Fibroblast of lung (primary cell): ENCODE data around the gene PRRX1. TPM values are rescaled to one million over a fixed set of nuclear protein-coding genes. Genes with fewer than 3 reads are reported as not detected.

Experiments used
- DNase-seq, 2 donors: peaks; one replicate each; pipeline versions ENCODE4 v3.0.0 to v3.0.0-alpha.2; 2010; ENCODE audit warnings: low read depth in 2 of 2
- H2AFZ ChIP-seq: 2 replicates; pipeline ENCODE4 v1.5.1; 2012; ENCODE audit warnings: low read length, control low read depth, inconsistent platforms
- H3K27ac ChIP-seq: 2 replicates; pipeline ENCODE4 v1.5.1; 2011; ENCODE audit warnings: low read length, control low read depth; ENCODE audit not compliant: insufficient read depth
- H3K27me3 ChIP-seq: 2 replicates; pipeline ENCODE4 v1.5.1; 2011; ENCODE audit warnings: mild to moderate bottlenecking, low read length; ENCODE audit not compliant: control insufficient read depth, insufficient read depth
- H3K36me3 ChIP-seq: 2 replicates; pipeline ENCODE4 v1.5.1; 2011; ENCODE audit warnings: low read length; ENCODE audit not compliant: control insufficient read depth, insufficient read depth
- H3K4me1 ChIP-seq: 2 replicates; pipeline ENCODE4 v1.5.1; 2011; ENCODE audit warnings: low read length; ENCODE audit not compliant: control insufficient read depth, insufficient read depth; ENCODE audit errors: extremely low read depth
- H3K4me2 ChIP-seq: 2 replicates; pipeline ENCODE4 v1.5.1; 2011; ENCODE audit warnings: low read length, control low read depth; ENCODE audit not compliant: insufficient read depth; ENCODE audit errors: extremely low read depth
- H3K4me3 ChIP-seq, 4 experiments: fragments of 200-600 bp in 1 of 4; sonication (generic) in 1 of 4; replicated peaks in 1 of 4; 2 replicates each; pipeline ENCODE4 v1.5.1; 2011 to 2016; ENCODE audit warnings: low read length in 4 of 4, low read depth in 3 of 4, mild to moderate bottlenecking in 3 of 4, control low read depth in 2 of 4, inconsistent platforms in 1 of 4, mixed read lengths in 1 of 4; ENCODE audit not compliant: insufficient read depth in 1 of 4; ENCODE audit errors: control extremely low read depth in 1 of 4
- H3K79me2 ChIP-seq: 2 replicates; pipeline ENCODE4 v1.5.1; 2012; ENCODE audit warnings: mild to moderate bottlenecking, low read length, inconsistent platforms; ENCODE audit not compliant: control insufficient read depth, insufficient read depth
- H3K9ac ChIP-seq: 2 replicates; pipeline ENCODE4 v1.5.1; 2011; ENCODE audit warnings: mild to moderate bottlenecking, low read length, control low read depth; ENCODE audit not compliant: insufficient read depth
- H3K9me3 ChIP-seq: 2 replicates; pipeline ENCODE4 v1.5.1; 2012; ENCODE audit warnings: low read depth, low read length; ENCODE audit not compliant: control insufficient read depth, insufficient read depth
- H4K20me1 ChIP-seq: 2 replicates; pipeline ENCODE4 v1.5.1; 2011; ENCODE audit warnings: low read length; ENCODE audit not compliant: control insufficient read depth, insufficient read depth; ENCODE audit errors: extremely low read depth
- EZH2 ChIP-seq: IDR thresholded peaks from 2 replicates; pipeline ENCODE4 v1.5.1; 2012; ENCODE audit warnings: low read length, control low read depth, mild to moderate bottlenecking; ENCODE audit errors: missing control alignments
- polyA plus RNA-seq, 2 donors: library from polyadenylated mRNA; depleted of rRNA in 1 of 2; stranded (reverse) in 1 of 2; unstranded in 1 of 2; fragments of >200 nt; gene quantifications; 2 replicates each; pipeline ENCODE4 v1.2.1, GENCODE V29; 2011 to 2012; ENCODE audit warnings: missing spikeins in 1 of 2
- total RNA-seq: library from RNA; depleted of rRNA; stranded (reverse); fragments of >200 nt; gene quantifications from 2 replicates; pipeline ENCODE4 v1.2.1, GENCODE V29; 2014
- TF ChIP-seq, protein P1 (sequence below), 2 donors: IDR thresholded peaks in 1 of 2; conservative IDR thresholded peaks in 1 of 2; 1 replicate in 1 of 2; 2 replicates in 1 of 2; pipeline ENCODE4 v1.5.1; 2011 to 2012; ENCODE audit warnings: low read length in 2 of 2, control low read depth in 1 of 2, inconsistent platforms in 1 of 2, low read depth in 1 of 2, mild to moderate bottlenecking in 1 of 2

Gene PRRX1
- total and polyA plus RNA-seq, 2 donors (not counting 1 experiment from before 2014, with no cell fraction given), result 128 to 349 TPM

DNA sequence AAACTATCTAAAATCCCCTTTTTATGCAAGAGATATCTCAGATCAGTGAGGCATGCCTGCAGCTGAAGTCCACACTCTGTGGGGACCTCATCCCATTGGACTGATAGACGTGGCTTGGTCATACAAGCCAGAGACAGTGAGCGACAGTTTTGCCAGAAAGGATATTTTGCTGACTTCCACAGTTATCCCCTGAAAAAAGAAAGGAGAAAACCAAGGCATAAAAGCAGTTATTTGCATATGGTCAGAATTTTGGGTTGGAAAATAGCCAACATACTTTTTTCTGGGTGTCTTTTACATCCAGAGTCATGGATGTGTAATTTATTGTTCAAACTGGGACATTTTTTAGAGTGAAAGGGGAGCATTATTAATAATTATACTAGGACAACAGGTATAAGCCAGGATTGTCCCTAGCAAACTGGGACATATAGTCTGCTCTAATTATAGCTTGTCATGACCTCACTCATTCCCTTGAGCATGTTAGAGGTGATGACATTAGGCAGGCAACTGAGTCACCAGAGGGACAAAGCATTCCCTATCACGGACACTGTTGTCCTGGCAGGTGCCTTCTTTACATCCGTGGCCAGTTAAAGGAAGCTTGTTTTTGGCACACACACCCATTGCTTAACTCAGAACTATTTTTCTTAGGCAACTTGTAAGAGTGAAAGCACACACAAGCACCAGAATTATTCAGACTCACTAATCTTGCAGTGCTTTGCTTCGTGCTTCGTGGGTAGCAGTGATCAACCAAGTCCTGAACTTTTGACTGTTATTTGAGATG, 65.5 kb downstream of the PRRX1 start:
- Histone ChIP-seq H3K27me3 (no peaks in the 10 kb centered on the region), H3K4me2 (no peak overlapping the region), H4K20me1 (no peaks in the 10 kb centered on the region), H3K27ac (peak overlapping the region; percentile 49), H3K79me2 (no peaks in the 10 kb centered on the region), H3K9me3 (no peaks in the 10 kb centered on the region), H3K36me3 (peaks cover 7% of the 10 kb centered on the region), H3K4me1 (peaks cover 16% of the 10 kb centered on the region), H2AFZ (no peak overlapping the region), H3K4me3 (no peak overlapping the region), H3K9ac (no peak overlapping the region)
- TF ChIP-seq EZH2, result no peak
- TF ChIP-seq, protein P1, sequence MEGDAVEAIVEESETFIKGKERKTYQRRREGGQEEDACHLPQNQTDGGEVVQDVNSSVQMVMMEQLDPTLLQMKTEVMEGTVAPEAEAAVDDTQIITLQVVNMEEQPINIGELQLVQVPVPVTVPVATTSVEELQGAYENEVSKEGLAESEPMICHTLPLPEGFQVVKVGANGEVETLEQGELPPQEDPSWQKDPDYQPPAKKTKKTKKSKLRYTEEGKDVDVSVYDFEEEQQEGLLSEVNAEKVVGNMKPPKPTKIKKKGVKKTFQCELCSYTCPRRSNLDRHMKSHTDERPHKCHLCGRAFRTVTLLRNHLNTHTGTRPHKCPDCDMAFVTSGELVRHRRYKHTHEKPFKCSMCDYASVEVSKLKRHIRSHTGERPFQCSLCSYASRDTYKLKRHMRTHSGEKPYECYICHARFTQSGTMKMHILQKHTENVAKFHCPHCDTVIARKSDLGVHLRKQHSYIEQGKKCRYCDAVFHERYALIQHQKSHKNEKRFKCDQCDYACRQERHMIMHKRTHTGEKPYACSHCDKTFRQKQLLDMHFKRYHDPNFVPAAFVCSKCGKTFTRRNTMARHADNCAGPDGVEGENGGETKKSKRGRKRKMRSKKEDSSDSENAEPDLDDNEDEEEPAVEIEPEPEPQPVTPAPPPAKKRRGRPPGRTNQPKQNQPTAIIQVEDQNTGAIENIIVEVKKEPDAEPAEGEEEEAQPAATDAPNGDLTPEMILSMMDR (conservative IDR thresholded peaks at IDR 0.05 in 1 of 2, IDR thresholded peaks at IDR 0.05 in 1 of 2; ENCODE audit: low read depth in 1 of 2, low read length in 2 of 2), result no peak
- DNase-seq, result peak; percentile 53 to 65

- peak overlapping the region; percentile 49 for H3K27ac ChIP-seq
- no peak overlapping the region for H2AFZ ChIP-seq
- H3K9me3 ChIP-seq, result no peaks in the 10 kb centered on the region
- no peaks in the 10 kb centered on the region for H3K27me3 ChIP-seq
- H3K4me2 ChIP-seq, result no peak overlapping the region
- no peaks in the 10 kb centered on the region for H3K79me2 ChIP-seq
- no peak overlapping the region for H3K9ac ChIP-seq
- H3K36me3 ChIP-seq, result peaks cover 7% of the 10 kb centered on the region
- H4K20me1 ChIP-seq, result no peaks in the 10 kb centered on the region
- H3K4me3 ChIP-seq, result no peak overlapping the region
- H3K4me1 ChIP-seq, result peaks cover 16% of the 10 kb centered on the region
- DNase-seq, result no peak
- no peak for TF ChIP-seq EZH2
- TF ChIP-seq, protein P1 (conservative IDR thresholded peaks at IDR 0.05 in 1 of 2, IDR thresholded peaks at IDR 0.05 in 1 of 2; ENCODE audit: low read depth in 1 of 2, low read length in 2 of 2), result no peak
These were observed 66.1 kb downstream of the PRRX1 start for GRCh38 chr1:170730014-170730413.

DNA sequence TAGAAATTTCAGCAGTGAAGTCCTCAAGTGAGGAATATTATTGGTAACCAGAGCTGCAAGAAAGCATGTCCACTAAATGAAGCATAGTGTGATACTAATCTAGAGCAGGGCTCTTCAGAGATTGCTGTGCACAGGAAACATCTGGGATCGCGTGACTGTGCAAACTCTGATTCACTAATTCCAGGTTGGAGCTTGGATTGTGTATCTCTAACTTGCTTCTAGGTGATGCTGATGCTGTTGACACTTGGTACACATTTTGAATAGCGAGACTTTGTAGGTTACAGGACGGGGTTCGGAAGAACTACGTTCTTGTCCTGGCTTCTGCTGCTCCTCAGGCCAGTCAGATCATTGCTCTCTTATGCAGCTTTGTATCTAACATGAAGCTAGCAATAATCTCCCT, 66.5 kb downstream of the PRRX1 start:
- no peak for DNase-seq
- H3K36me3 ChIP-seq, result peaks cover 7% of the 10 kb centered on the region
- no peak overlapping the region for H2AFZ ChIP-seq
- H3K4me1 ChIP-seq, result peaks cover 16% of the 10 kb centered on the region
- H3K4me2 ChIP-seq, result no peak overlapping the region
- peak overlapping the region; percentile 49 for H3K27ac ChIP-seq
- no peak overlapping the region for H3K4me3 ChIP-seq
- TF ChIP-seq EZH2, result no peak
- TF ChIP-seq, protein P1 (conservative IDR thresholded peaks at IDR 0.05 in 1 of 2, IDR thresholded peaks at IDR 0.05 in 1 of 2; ENCODE audit: low read depth in 1 of 2, low read length in 2 of 2), result no peak
- H4K20me1 ChIP-seq, result no peaks in the 10 kb centered on the region
- no peaks in the 10 kb centered on the region for H3K9me3 ChIP-seq
- H3K79me2 ChIP-seq, result no peaks in the 10 kb centered on the region
- H3K9ac ChIP-seq, result no peak overlapping the region
- no peaks in the 10 kb centered on the region for H3K27me3 ChIP-seq
